ENCODE results near the gene ROCK2. TPM values are rescaled to one million over a fixed set of nuclear protein-coding genes. Genes with fewer than 3 reads are reported as not detected.

ROCK2 gene
- total and polyA plus RNA-seq, 2 experiments from 2014 or later = 34.5 to 59.6 TPM

DNA sequence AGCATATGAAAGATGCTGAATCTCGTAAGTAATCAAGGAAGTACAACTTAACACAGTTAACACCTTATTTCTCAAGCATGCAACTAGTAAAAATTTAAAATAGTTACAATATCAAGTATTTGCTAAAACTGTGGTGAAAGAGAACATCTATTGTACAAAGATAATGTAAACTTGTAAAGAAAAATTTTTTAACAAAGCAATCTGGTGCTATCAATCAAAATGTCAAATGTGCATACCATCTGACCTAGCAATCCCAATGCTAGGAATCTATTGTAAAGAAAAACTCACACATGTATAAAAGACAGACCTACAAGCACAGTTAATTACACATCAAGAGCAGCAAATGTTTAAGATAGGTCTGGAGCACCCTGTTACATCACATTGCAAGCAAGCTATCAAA lies 99.1 kb downstream of the ROCK2 start:
- no peaks in the 10 kb centered on the region for H3K4me1 ChIP-seq (ENCODE audit: insufficient read depth)
- H3K9me2 ChIP-seq (replicated peaks; ENCODE audit: insufficient read depth) = no peaks in the 10 kb centered on the region
- no peak overlapping the region for H2AFZ ChIP-seq
- H3K27me3 ChIP-seq = no peaks in the 10 kb centered on the region
- peaks cover 4% of the 10 kb centered on the region for H4K20me1 ChIP-seq (ENCODE audit: insufficient read depth, poor library complexity, severe bottlenecking)
- no peak for TF ChIP-seq EZH2 (IDR thresholded peaks at IDR 0.05; ENCODE audit: borderline replicate concordance)
- no peak for TF ChIP-seq EZH2phosphoT487 (IDR thresholded peaks at IDR 0.05; ENCODE audit: low read depth, severe bottlenecking, unreplicated experiment)
- TF ChIP-seq, protein P1, sequence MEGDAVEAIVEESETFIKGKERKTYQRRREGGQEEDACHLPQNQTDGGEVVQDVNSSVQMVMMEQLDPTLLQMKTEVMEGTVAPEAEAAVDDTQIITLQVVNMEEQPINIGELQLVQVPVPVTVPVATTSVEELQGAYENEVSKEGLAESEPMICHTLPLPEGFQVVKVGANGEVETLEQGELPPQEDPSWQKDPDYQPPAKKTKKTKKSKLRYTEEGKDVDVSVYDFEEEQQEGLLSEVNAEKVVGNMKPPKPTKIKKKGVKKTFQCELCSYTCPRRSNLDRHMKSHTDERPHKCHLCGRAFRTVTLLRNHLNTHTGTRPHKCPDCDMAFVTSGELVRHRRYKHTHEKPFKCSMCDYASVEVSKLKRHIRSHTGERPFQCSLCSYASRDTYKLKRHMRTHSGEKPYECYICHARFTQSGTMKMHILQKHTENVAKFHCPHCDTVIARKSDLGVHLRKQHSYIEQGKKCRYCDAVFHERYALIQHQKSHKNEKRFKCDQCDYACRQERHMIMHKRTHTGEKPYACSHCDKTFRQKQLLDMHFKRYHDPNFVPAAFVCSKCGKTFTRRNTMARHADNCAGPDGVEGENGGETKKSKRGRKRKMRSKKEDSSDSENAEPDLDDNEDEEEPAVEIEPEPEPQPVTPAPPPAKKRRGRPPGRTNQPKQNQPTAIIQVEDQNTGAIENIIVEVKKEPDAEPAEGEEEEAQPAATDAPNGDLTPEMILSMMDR (IDR thresholded peaks at IDR 0.05; ENCODE audit: poor library complexity) = no peak
- H3K36me3 ChIP-seq (replicated peaks; ENCODE audit: insufficient read depth, low read depth) = no peaks in the 10 kb centered on the region
- H3K4me2 ChIP-seq = no peak overlapping the region
- no peaks in the 10 kb centered on the region for H3K9me3 ChIP-seq (ENCODE audit: low read depth)
- 84% methylated on average over 1 of the region's 1 CpG for WGBS (ENCODE audit: low lambda C conversion rate, missing lambda C conversion rate)
- no peak for DNase-seq (ENCODE audit: low spot score)
- H3K79me2 ChIP-seq = peaks cover 49% of the 10 kb centered on the region
- no peak overlapping the region for H3K27ac ChIP-seq
- no peak overlapping the region for H3K4me3 ChIP-seq

DNA sequence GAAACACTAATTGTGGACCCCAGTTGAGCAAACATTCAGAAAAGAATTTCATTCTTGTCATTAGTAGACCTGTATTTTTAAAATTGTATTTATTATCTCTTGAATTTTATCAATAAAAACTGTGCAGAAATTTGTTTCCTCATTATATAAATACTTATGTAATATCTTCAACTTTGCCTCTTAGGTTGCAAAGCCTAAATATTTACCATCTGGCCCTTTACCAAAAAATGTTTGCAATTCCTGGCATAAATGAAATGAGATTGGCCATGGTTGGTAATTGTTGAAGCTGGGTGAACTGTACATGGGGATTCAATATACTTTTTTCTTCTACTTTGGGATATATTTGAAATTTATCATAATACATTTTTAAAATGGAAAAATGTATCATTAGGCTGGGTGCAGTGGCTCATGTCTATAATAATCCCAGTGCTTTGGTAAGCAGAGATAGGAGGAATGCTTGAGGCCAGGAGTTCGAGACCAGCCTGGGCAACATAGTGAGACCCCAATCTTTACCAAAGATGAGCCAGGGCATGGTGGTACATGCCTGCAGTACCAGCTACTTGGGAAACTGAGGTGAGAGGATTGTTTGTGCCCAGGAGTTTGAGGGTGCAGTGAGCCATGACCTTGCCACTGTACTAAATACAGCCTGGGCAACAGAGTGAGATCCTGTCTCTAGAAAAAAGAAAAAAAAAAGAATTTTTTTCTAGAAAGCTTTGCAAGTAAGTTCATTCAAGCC lies 100.2 kb downstream of the ROCK2 start:
- Histone ChIP-seq H3K4me1 (ENCODE audit: insufficient read depth) (no peaks in the 10 kb centered on the region), H4K20me1 (ENCODE audit: insufficient read depth, poor library complexity, severe bottlenecking) (peaks cover 4% of the 10 kb centered on the region), H3K27ac (no peak overlapping the region), H3K4me2 (no peak overlapping the region), H3K36me3 (replicated peaks; ENCODE audit: insufficient read depth, low read depth) (no peaks in the 10 kb centered on the region), H3K9me3 (ENCODE audit: low read depth) (no peaks in the 10 kb centered on the region), H3K79me2 (peaks cover 49% of the 10 kb centered on the region), H3K4me3 (no peak overlapping the region), H3K9me2 (replicated peaks; ENCODE audit: insufficient read depth) (no peaks in the 10 kb centered on the region), H3K27me3 (no peaks in the 10 kb centered on the region), H2AFZ (no peak overlapping the region)
- WGBS (ENCODE audit: low lambda C conversion rate, missing lambda C conversion rate) = 95% methylated on average over 1 of the region's 1 CpG
- TF ChIP-seq EZH2 (IDR thresholded peaks at IDR 0.05; ENCODE audit: borderline replicate concordance) (no peak), EZH2phosphoT487 (IDR thresholded peaks at IDR 0.05; ENCODE audit: low read depth, severe bottlenecking, unreplicated experiment) (no peak)
- TF ChIP-seq, protein P1 (IDR thresholded peaks at IDR 0.05; ENCODE audit: poor library complexity) = no peak
- no peak for DNase-seq (ENCODE audit: low spot score)

DNA sequence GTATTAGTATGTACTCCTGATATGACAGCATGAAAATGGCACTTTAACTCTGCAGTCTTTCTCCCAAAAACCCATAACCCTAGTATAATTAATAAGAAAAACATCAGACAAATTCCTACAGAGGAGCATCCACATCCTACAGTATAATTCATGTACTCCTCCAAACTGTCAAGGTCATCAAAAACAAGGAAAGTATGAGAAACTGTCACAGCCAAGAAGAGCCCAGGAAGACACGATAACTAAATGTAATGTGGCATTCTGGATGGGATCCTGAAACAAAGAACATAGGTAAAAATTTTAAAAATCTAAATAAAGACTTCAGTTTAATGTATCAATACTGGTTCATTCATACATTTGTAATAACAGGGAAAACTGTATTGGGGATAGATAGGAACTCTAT lies 100.9 kb downstream of the ROCK2 start:
- DNase-seq (ENCODE audit: low spot score) = no peak
- H4K20me1 ChIP-seq (ENCODE audit: insufficient read depth, poor library complexity, severe bottlenecking) = peaks cover 4% of the 10 kb centered on the region
- TF ChIP-seq, protein P1 (IDR thresholded peaks at IDR 0.05; ENCODE audit: poor library complexity) = no peak
- no peak for TF ChIP-seq EZH2phosphoT487 (IDR thresholded peaks at IDR 0.05; ENCODE audit: low read depth, severe bottlenecking, unreplicated experiment)
- no peak for TF ChIP-seq EZH2 (IDR thresholded peaks at IDR 0.05; ENCODE audit: borderline replicate concordance)
- H3K4me1 ChIP-seq (ENCODE audit: insufficient read depth) = no peaks in the 10 kb centered on the region
- no peak overlapping the region for H3K4me2 ChIP-seq
- no peak overlapping the region for H3K27ac ChIP-seq
- 100% methylated on average over 1 of the region's 1 CpG for WGBS (ENCODE audit: low lambda C conversion rate, missing lambda C conversion rate)
- H3K9me2 ChIP-seq (replicated peaks; ENCODE audit: insufficient read depth) = no peaks in the 10 kb centered on the region
- no peaks in the 10 kb centered on the region for H3K9me3 ChIP-seq (ENCODE audit: low read depth)
- no peaks in the 10 kb centered on the region for H3K27me3 ChIP-seq
- peaks cover 56% of the 10 kb centered on the region for H3K79me2 ChIP-seq
- no peak overlapping the region for H3K4me3 ChIP-seq
- H3K36me3 ChIP-seq (replicated peaks; ENCODE audit: insufficient read depth, low read depth) = no peaks in the 10 kb centered on the region
- H2AFZ ChIP-seq = no peak overlapping the region
